H1 (cell line): ENCODE results near the gene SLC23A2. TPM values are rescaled to one million over a fixed set of nuclear protein-coding genes. Genes with fewer than 3 reads are reported as not detected.

Experiments
- ATF2 ChIP-seq: IDR thresholded peaks from 2 replicates; pipeline ENCODE4 v1.6.1; 2012; ENCODE audit warnings: low read length, inconsistent platforms
- CHD7 ChIP-seq: fragments of 300-600 bp; sonication (generic); IDR thresholded peaks from 2 replicates; pipeline ENCODE4 v1.7.1; 2012; ENCODE audit warnings: low read length, moderate library complexity, mild to moderate bottlenecking, inconsistent platforms; ENCODE audit not compliant: insufficient replicate concordance
- RXRA ChIP-seq: IDR thresholded peaks from 2 replicates; pipeline ENCODE4 v1.6.1; 2011; ENCODE audit warnings: low read depth, mild to moderate bottlenecking, low read length, moderate library complexity; ENCODE audit not compliant: insufficient read depth
- polyA plus RNA-seq, 7 experiments: library from polyadenylated mRNA; depleted of rRNA in 3 of 7; stranded (reverse) in 5 of 7; unstranded in 2 of 7; fragments of >200 nt in 5 of 7; fragments of 200-250 nt in 2 of 7; gene quantifications; 1 replicate in 5 of 7; 2 replicates in 1 of 7; 4 replicates in 1 of 7; pipeline versions ENCODE4 v1.2.1 to v1.2.3, GENCODE V29; 2011 to 2013; ENCODE audit warnings: missing spikeins in 2 of 7, mixed read lengths in 2 of 7
- total RNA-seq: library from RNA; stranded (reverse); fragmentation: NEBNext Ultra II Directional; extraction: Animal tissue kit (Norgen Biotek cat#: 25700); gene quantifications from 2 replicates; pipeline ENCODE4 v1.2.1, GENCODE V29; 2021

Gene SLC23A2
- total and polyA plus RNA-seq, 2 of the 8 experiments (the other 6 are each of a cell fraction or from before 2014, with no cell fraction given), result 17.0 to 18.6 TPM

- TF ChIP-seq CHD7 (no peak), ATF2 (no peak), RXRA (no peak)
Measured at GRCh38 chr20:4951299-4951698, 50.0 kb downstream of the SLC23A2 start (continued).
